HEK293 (cell line): ENCODE data around the gene FUT1.
A peak's percentile ranks its signal among the peaks of the same experiment; 100 is the strongest.

Experiments
- EGR2 ChIP-seq: fragments of 450-650 bp; formaldehyde crosslinking; IDR thresholded peaks from 2 replicates; pipeline ENCODE4 v1.5.1; 2016; ENCODE audit warnings: low read depth, missing biosample characterization, missing genetic modification characterization
- HOXA7 ChIP-seq: sonication (generic); formaldehyde crosslinking; IDR thresholded peaks from 2 replicates; pipeline ENCODE4 v1.8.1; 2022; ENCODE audit warnings: missing genetic modification reagents, borderline replicate concordance
- HOXC10 ChIP-seq: sonication (generic); formaldehyde crosslinking; IDR thresholded peaks from 2 replicates; pipeline ENCODE4 v1.8.1; 2023; ENCODE audit warnings: mild to moderate bottlenecking, missing genetic modification reagents
- IKZF3 ChIP-seq: fragments of 450-650 bp; IDR thresholded peaks from 2 replicates; pipeline ENCODE4 v1.5.0; 2018; ENCODE audit warnings: missing biosample characterization, mild to moderate bottlenecking, missing genetic modification characterization, moderate library complexity
- KLF1 ChIP-seq: fragments of 450-650 bp; formaldehyde crosslinking; IDR thresholded peaks from 2 replicates; pipeline ENCODE4 v1.5.1; 2016; ENCODE audit warnings: missing biosample characterization, missing genetic modification characterization
- KLF7 ChIP-seq: fragments of 450-650 bp; formaldehyde crosslinking; IDR thresholded peaks from 2 replicates; pipeline ENCODE4 v1.5.1; 2016; ENCODE audit warnings: missing biosample characterization, missing genetic modification characterization, borderline replicate concordance
- KLF9 ChIP-seq: fragments of 450-650 bp; formaldehyde crosslinking; IDR thresholded peaks from 2 replicates; pipeline ENCODE4 v1.5.1; 2016; ENCODE audit warnings: missing biosample characterization, missing genetic modification characterization, low read depth
- PATZ1 ChIP-seq: fragments of 450-650 bp; formaldehyde crosslinking; IDR thresholded peaks from 2 replicates; pipeline ENCODE4 v1.5.1; 2016; ENCODE audit warnings: missing biosample characterization, missing genetic modification characterization
- PRDM10 ChIP-seq: fragments of 450-650 bp; formaldehyde crosslinking; IDR thresholded peaks from 2 replicates; pipeline ENCODE4 v1.5.1; 2016; ENCODE audit warnings: missing biosample characterization, missing genetic modification characterization
- RBAK ChIP-seq: fragments of 450-650 bp; formaldehyde crosslinking; IDR thresholded peaks from 2 replicates; pipeline ENCODE4 v1.5.1; 2016; ENCODE audit warnings: missing biosample characterization, missing genetic modification characterization
- SP2 ChIP-seq: fragments of 450-650 bp; formaldehyde crosslinking; IDR thresholded peaks from 2 replicates; pipeline ENCODE4 v1.5.1; 2016; ENCODE audit warnings: missing biosample characterization, missing genetic modification characterization
- YY1 ChIP-seq: fragments of 450-650 bp; formaldehyde crosslinking; IDR thresholded peaks from 2 replicates; pipeline ENCODE4 v1.5.1; 2018; ENCODE audit warnings: missing biosample characterization, missing genetic modification characterization
- ZBTB1 ChIP-seq: fragments of 450-650 bp; formaldehyde crosslinking; IDR thresholded peaks from 2 replicates; pipeline ENCODE4 v1.5.1; 2016; ENCODE audit warnings: missing biosample characterization, missing genetic modification characterization
- ZFHX2 ChIP-seq: fragments of 450-650 bp; formaldehyde crosslinking; conservative IDR thresholded peaks from 2 replicates; pipeline ENCODE4 v1.5.1; 2016; ENCODE audit warnings: missing biosample characterization, missing genetic modification characterization
- ZIC2 ChIP-seq: fragments of 450-650 bp; formaldehyde crosslinking; IDR thresholded peaks from 2 replicates; pipeline ENCODE4 v1.5.1; 2016; ENCODE audit warnings: missing biosample characterization, missing genetic modification characterization
- ZNF112 ChIP-seq: fragments of 450-650 bp; formaldehyde crosslinking; IDR thresholded peaks from 2 replicates; pipeline ENCODE4 v1.5.0; 2017; ENCODE audit warnings: missing biosample characterization, missing genetic modification characterization
- ZNF146 ChIP-seq: fragments of 450-650 bp; formaldehyde crosslinking; IDR thresholded peaks from 2 replicates; pipeline ENCODE4 v1.5.1; 2016; ENCODE audit warnings: missing biosample characterization, missing genetic modification characterization
- ZNF169 ChIP-seq: fragments of 450-650 bp; formaldehyde crosslinking; IDR thresholded peaks from 2 replicates; pipeline ENCODE4 v1.5.1; 2016; ENCODE audit warnings: missing biosample characterization, missing genetic modification characterization
- ZNF174 ChIP-seq: fragments of 450-650 bp; formaldehyde crosslinking; IDR thresholded peaks from 2 replicates; pipeline ENCODE4 v1.5.0; 2017; ENCODE audit warnings: missing biosample characterization, mild to moderate bottlenecking, missing genetic modification characterization
- ZNF184 ChIP-seq: fragments of 450-650 bp; IDR thresholded peaks from 2 replicates; pipeline ENCODE4 v1.5.1; 2018; ENCODE audit warnings: missing biosample characterization, mild to moderate bottlenecking, missing genetic modification characterization
- ZNF23 ChIP-seq: fragments of 450-650 bp; formaldehyde crosslinking; IDR thresholded peaks from 2 replicates; pipeline ENCODE4 v1.5.1; 2016; ENCODE audit warnings: missing biosample characterization, missing genetic modification characterization, borderline replicate concordance
- ZNF248 ChIP-seq: fragments of 450-650 bp; formaldehyde crosslinking; IDR thresholded peaks from 2 replicates; pipeline ENCODE4 v1.5.1; 2017; ENCODE audit warnings: missing biosample characterization, missing genetic modification characterization
- ZNF292 ChIP-seq: fragments of 450-650 bp; formaldehyde crosslinking; IDR thresholded peaks from 2 replicates; pipeline ENCODE4 v1.5.1; 2016; ENCODE audit warnings: low read depth, missing biosample characterization, missing genetic modification characterization, borderline replicate concordance
- ZNF335 ChIP-seq: fragments of 450-650 bp; formaldehyde crosslinking; conservative IDR thresholded peaks from 2 replicates; pipeline ENCODE4 v1.5.1; 2016; ENCODE audit warnings: missing biosample characterization, missing genetic modification characterization
- ZNF341 ChIP-seq: fragments of 450-650 bp; formaldehyde crosslinking; IDR thresholded peaks from 2 replicates; pipeline ENCODE4; 2016; ENCODE audit warnings: low read depth, missing biosample characterization, missing genetic modification characterization
- ZNF37A ChIP-seq: fragments of 450-650 bp; IDR thresholded peaks from 2 replicates; pipeline ENCODE4 v1.5.1; 2018; ENCODE audit warnings: missing biosample characterization, missing genetic modification characterization
- ZNF473 ChIP-seq: fragments of 450-650 bp; formaldehyde crosslinking; IDR thresholded peaks from 2 replicates; pipeline ENCODE4 v1.5.1; 2017; ENCODE audit warnings: missing biosample characterization, missing genetic modification characterization
- ZNF48 ChIP-seq: fragments of 450-650 bp; formaldehyde crosslinking; IDR thresholded peaks from 2 replicates; pipeline ENCODE4 v1.5.1; 2016; ENCODE audit warnings: missing biosample characterization, missing genetic modification characterization
- ZNF501 ChIP-seq: fragments of 450-650 bp; formaldehyde crosslinking; IDR thresholded peaks from 2 replicates; pipeline ENCODE4 v1.5.1; 2016; ENCODE audit warnings: missing biosample characterization, missing genetic modification characterization
- ZNF558 ChIP-seq: fragments of 450-650 bp; formaldehyde crosslinking; IDR thresholded peaks from 2 replicates; pipeline ENCODE4 v1.5.1; 2016; ENCODE audit warnings: missing biosample characterization, missing genetic modification characterization
- ZNF623 ChIP-seq: fragments of 450-650 bp; formaldehyde crosslinking; IDR thresholded peaks from 2 replicates; pipeline ENCODE4 v1.5.1; 2016; ENCODE audit warnings: missing biosample characterization, missing genetic modification characterization
- ZNF639 ChIP-seq: fragments of 450-650 bp; formaldehyde crosslinking; IDR thresholded peaks from 2 replicates; pipeline ENCODE4 v1.5.1; 2016; ENCODE audit warnings: missing biosample characterization, missing genetic modification characterization
- ZNF664 ChIP-seq: fragments of 450-650 bp; formaldehyde crosslinking; IDR thresholded peaks from 2 replicates; pipeline ENCODE4 v1.5.1; 2016; ENCODE audit warnings: missing biosample characterization, missing genetic modification characterization
- ZNF776 ChIP-seq: fragments of 450-650 bp; formaldehyde crosslinking; IDR thresholded peaks from 2 replicates; pipeline ENCODE4 v1.5.0; 2017; ENCODE audit warnings: missing biosample characterization, missing genetic modification characterization, borderline replicate concordance
- ZSCAN16 ChIP-seq: fragments of 450-650 bp; formaldehyde crosslinking; IDR thresholded peaks from 2 replicates; pipeline ENCODE4 v1.5.1; 2016; ENCODE audit warnings: missing biosample characterization, missing genetic modification characterization
- ZXDB ChIP-seq: fragments of 450-650 bp; formaldehyde crosslinking; IDR thresholded peaks from 2 replicates; pipeline ENCODE4 v1.5.1; 2016; ENCODE audit warnings: missing biosample characterization, missing genetic modification characterization

The FUT1 gene

GRCh38 chr19:48738557-48739403 is 13.7 kb downstream of the FUT1 start (continued):
- no peak for TF ChIP-seq ZNF623 (tag by site-specific recombination)
- peak; percentile 85 for TF ChIP-seq KLF9 (tag by site-specific recombination)
- TF ChIP-seq ZNF639 (tag by site-specific recombination), result no peak
- TF ChIP-seq ZNF248 (tag by site-specific recombination), result no peak
- peak; percentile 90 for TF ChIP-seq KLF1 (tag by site-specific recombination)
- no peak for TF ChIP-seq ZNF169 (tag by site-specific recombination)
- no peak for TF ChIP-seq ZNF776
- TF ChIP-seq ZXDB (tag by site-specific recombination), result peak; percentile 69
- TF ChIP-seq HOXC10 (CRISPR knock-in tag), result 0 out of 2 replicates have a peak, but pooled peaks have one; percentile 41
- no peak for TF ChIP-seq ZNF558 (tag by site-specific recombination)
- no peak for TF ChIP-seq RBAK (tag by site-specific recombination)
- TF ChIP-seq ZNF664 (tag by site-specific recombination), result no peak
- peak; percentile 59 for TF ChIP-seq PRDM10 (tag by site-specific recombination)
- TF ChIP-seq ZSCAN16, result no peak
- peak; percentile 40; the same call in 1 of the 2 replicates for TF ChIP-seq EGR2 (tag by site-specific recombination)
- TF ChIP-seq PATZ1 (tag by site-specific recombination), result peak; percentile 59
- no peak for TF ChIP-seq YY1 (tag by site-specific recombination)
- no peak; the same call in 1 of the 2 replicates for TF ChIP-seq ZFHX2 (tag by site-specific recombination)
- TF ChIP-seq ZNF112 (tag by site-specific recombination), result no peak
- no peak for TF ChIP-seq ZNF501
- no peak for TF ChIP-seq ZNF174
- no peak for TF ChIP-seq ZNF37A (tag by site-specific recombination)
- TF ChIP-seq SP2, result peak; percentile 84
- TF ChIP-seq ZNF146 (tag by site-specific recombination), result no peak
- no peak for TF ChIP-seq ZNF473
- TF ChIP-seq HOXA7 (CRISPR knock-in tag), result peak; percentile 83; the same call in 1 of the 2 replicates
- TF ChIP-seq ZIC2, result no peak
- no peak for TF ChIP-seq IKZF3 (tag by site-specific recombination)
- no peak for TF ChIP-seq ZNF23
- peak; percentile 96 for TF ChIP-seq ZNF335 (tag by site-specific recombination)
- no peak for TF ChIP-seq ZBTB1 (tag by site-specific recombination)
- no peak for TF ChIP-seq ZNF48
- no peak for TF ChIP-seq ZNF292
- TF ChIP-seq ZNF341 (tag by site-specific recombination), result no peak
- peak; percentile 55; the same call in 1 of the 2 replicates for TF ChIP-seq KLF7 (tag by site-specific recombination)
- no peak for TF ChIP-seq ZNF184
